CD4-positive, alpha-beta T cell treated with Interleukin-2 at 100 ng/mL for 4 hours (primary cell): ENCODE data around the gene SERPINA1.

Experiments
- DNase-seq: peaks from one replicate; pipeline ENCODE4 v3.0.0-alpha.2; 2020; ENCODE audit warnings: low spot score

Gene SERPINA1

GRCh38 chr14:94382716-94383596 is 5.4 kb downstream of the SERPINA1 start:
- DNase-seq, result no peak

- DNase-seq, result no peak
Observed at GRCh38 chr14:94382099-94382715, 6.2 kb downstream of the SERPINA1 start.

- DNase-seq, result no peak
Observed at GRCh38 chr14:94381149-94382030, 7.0 kb downstream of the SERPINA1 start.

- no peak for DNase-seq
Observed at GRCh38 chr14:94380225-94381148, 7.9 kb downstream of the SERPINA1 start.

GRCh38 chr14:94379291-94380224 is 8.8 kb downstream of the SERPINA1 start:
- DNase-seq, result no peak

- DNase-seq, result no peak
Observed at GRCh38 chr14:94378527-94379290, 9.7 kb downstream of the SERPINA1 start.

GRCh38 chr14:94377866-94378470 is 10.4 kb downstream of the SERPINA1 start:
- DNase-seq, result no peak

- DNase-seq, result no peak
Observed at GRCh38 chr14:94376976-94377865, 11.2 kb downstream of the SERPINA1 start.

- DNase-seq, result no peak
Observed at GRCh38 chr14:94376108-94376975, 12.1 kb downstream of the SERPINA1 start.

- no peak for DNase-seq
Observed at GRCh38 chr14:94375552-94376107, 12.8 kb downstream of the SERPINA1 start.

GRCh38 chr14:94374749-94375260 is 13.6 kb downstream of the SERPINA1 start:
- DNase-seq, result no peak

GRCh38 chr14:94374116-94374515 is 14.3 kb downstream of the SERPINA1 start:
- no peak for DNase-seq

- DNase-seq, result no peak
Observed at GRCh38 chr14:94373708-94374107, 14.7 kb downstream of the SERPINA1 start.

- no peak for DNase-seq
Observed at GRCh38 chr14:94372021-94372605, 16.3 kb downstream of the SERPINA1 start.

GRCh38 chr14:94370524-94370910 is 17.9 kb downstream of the SERPINA1 start:
- DNase-seq, result no peak
